Measurements from ENCODE around the gene PPP2R2D.

The PPP2R2D gene

DNA sequence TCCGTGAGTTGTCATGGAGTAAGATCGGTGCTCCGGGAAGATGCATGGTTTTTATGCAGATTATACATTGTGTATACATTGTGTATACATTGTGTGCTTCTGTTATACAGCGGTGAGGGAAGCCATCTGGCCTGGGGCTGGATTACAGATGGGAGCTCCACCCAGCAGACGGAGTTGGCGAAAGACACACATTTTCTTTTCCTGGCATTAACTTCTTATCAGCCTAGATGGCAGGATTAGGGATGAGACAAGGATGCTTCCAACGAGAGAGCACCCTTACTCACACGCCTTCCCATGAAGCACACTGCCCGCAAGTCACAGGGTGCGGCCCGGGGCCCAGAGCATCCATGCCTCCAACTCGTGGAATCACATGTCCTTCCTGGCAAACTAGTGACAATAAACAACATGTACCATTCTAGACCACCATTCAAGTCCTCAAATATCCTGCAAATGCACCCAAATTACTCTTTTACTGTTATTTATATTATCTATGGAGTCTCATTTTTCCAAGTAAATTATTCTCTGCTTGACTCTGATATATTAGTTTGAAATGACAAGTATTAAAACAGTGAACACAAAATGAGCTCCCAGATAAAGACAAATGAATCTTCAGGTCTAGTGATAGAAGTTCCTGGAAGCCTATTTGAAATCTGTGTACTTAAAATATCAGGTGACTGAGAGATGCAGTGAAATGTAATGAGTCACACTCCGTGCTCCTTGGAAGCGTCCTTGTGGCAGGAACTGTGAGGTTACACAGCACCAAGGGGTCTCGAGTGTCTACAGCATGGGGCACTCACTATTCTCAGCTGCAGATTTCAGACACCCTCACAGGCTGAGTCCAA is 29.8 kb upstream of the PPP2R2D start:
- Histone ChIP-seq H3K9ac (ENCODE audit: low read depth, low read length) (no peak overlapping the region), H3K27me3 (ENCODE audit: control insufficient read depth, insufficient read depth, low read length) (no peaks in the 10 kb centered on the region), H3K4me3 (ENCODE audit: low read depth, low read length) (no peak overlapping the region), H3K36me3 (ENCODE audit: control insufficient read depth, insufficient read depth, low read length) (no peaks in the 10 kb centered on the region), H3K4me1 (ENCODE audit: control insufficient read depth, insufficient read depth, low read length) (no peaks in the 10 kb centered on the region), H3K9me3 (ENCODE audit: control insufficient read depth, insufficient read depth, low read length) (no peaks in the 10 kb centered on the region)

- Histone ChIP-seq H3K9ac (ENCODE audit: low read depth, low read length) (no peak overlapping the region), H3K27me3 (ENCODE audit: control insufficient read depth, insufficient read depth, low read length) (no peaks in the 10 kb centered on the region), H3K36me3 (ENCODE audit: control insufficient read depth, insufficient read depth, low read length) (no peaks in the 10 kb centered on the region), H3K4me3 (ENCODE audit: low read depth, low read length) (no peak overlapping the region), H3K4me1 (ENCODE audit: control insufficient read depth, insufficient read depth, low read length) (no peaks in the 10 kb centered on the region), H3K9me3 (ENCODE audit: control insufficient read depth, insufficient read depth, low read length) (no peaks in the 10 kb centered on the region)
Observed at GRCh38 chr10:131871673-131872005, 29.2 kb upstream of the PPP2R2D start.

DNA sequence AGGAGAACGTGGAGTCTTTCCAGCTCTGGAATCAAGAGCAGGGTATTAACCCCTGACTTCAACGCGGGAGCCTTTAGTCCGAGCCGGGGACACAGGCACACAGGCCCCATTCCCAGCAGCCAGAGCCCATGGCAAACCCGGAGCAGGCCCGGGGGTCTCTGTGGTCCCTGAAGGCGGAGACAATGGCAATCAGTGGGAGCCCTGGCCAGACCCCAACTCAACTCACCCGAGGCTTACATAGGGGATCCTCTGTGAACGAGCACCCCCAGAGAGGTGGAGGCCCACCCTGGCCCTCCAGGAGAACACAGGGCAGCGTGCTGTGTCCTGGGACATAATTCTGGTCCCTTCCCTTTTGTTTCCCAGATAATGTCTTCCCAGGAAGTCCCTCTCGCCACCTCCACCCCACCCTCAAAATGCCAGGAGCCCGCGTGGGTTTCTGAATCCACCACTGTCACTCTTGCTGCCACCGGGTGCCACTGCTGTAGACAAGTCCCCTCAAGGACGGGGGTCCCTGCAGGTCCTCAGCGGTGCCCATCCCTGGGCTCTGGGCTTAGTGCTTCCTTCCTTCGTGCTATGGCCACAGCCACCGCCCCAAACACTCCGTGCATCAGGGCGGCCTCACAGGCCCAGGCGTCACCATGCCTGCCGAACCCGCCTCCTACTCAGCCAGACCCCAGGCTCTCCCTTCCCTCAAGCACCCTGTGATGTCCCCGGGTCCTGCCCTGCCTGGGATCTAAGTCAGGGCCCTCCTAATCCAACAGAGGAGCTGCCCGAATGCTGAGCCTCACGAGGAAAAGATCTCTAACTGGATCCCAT is 28.6 kb upstream of the PPP2R2D start:
- H3K4me3 ChIP-seq (ENCODE audit: low read depth, low read length), result no peak overlapping the region
- H3K27me3 ChIP-seq (ENCODE audit: control insufficient read depth, insufficient read depth, low read length), result no peaks in the 10 kb centered on the region
- no peak overlapping the region for H3K9ac ChIP-seq (ENCODE audit: low read depth, low read length)
- no peaks in the 10 kb centered on the region for H3K4me1 ChIP-seq (ENCODE audit: control insufficient read depth, insufficient read depth, low read length)
- no peaks in the 10 kb centered on the region for H3K9me3 ChIP-seq (ENCODE audit: control insufficient read depth, insufficient read depth, low read length)
- H3K36me3 ChIP-seq (ENCODE audit: control insufficient read depth, insufficient read depth, low read length), result no peaks in the 10 kb centered on the region

- Histone ChIP-seq H3K27me3 (ENCODE audit: control insufficient read depth, insufficient read depth, low read length) (no peaks in the 10 kb centered on the region), H3K36me3 (ENCODE audit: control insufficient read depth, insufficient read depth, low read length) (no peaks in the 10 kb centered on the region)
Observed at GRCh38 chr10:131872827-131873375, 27.9 kb upstream of the PPP2R2D start.

GRCh38 chr10:131874991-131875451 is 25.8 kb upstream of the PPP2R2D start:
- peak overlapping the region; percentile 30 for H3K4me3 ChIP-seq (ENCODE audit: low read depth, low read length)
- no peak overlapping the region for H3K9ac ChIP-seq (ENCODE audit: low read depth, low read length)
- no peaks in the 10 kb centered on the region for H3K9me3 ChIP-seq (ENCODE audit: control insufficient read depth, insufficient read depth, low read length)
- H3K36me3 ChIP-seq (ENCODE audit: control insufficient read depth, insufficient read depth, low read length), result no peaks in the 10 kb centered on the region
- no peaks in the 10 kb centered on the region for H3K4me1 ChIP-seq (ENCODE audit: control insufficient read depth, insufficient read depth, low read length)
- no peaks in the 10 kb centered on the region for H3K27me3 ChIP-seq (ENCODE audit: control insufficient read depth, insufficient read depth, low read length)

More at GRCh38 chr10:131872827-131873375, 27.9 kb upstream of the PPP2R2D start:
- H3K9me3 ChIP-seq (ENCODE audit: control insufficient read depth, insufficient read depth, low read length), result no peaks in the 10 kb centered on the region
- no peak overlapping the region for H3K9ac ChIP-seq (ENCODE audit: low read depth, low read length)
- H3K4me3 ChIP-seq (ENCODE audit: low read depth, low read length), result no peak overlapping the region
- no peaks in the 10 kb centered on the region for H3K4me1 ChIP-seq (ENCODE audit: control insufficient read depth, insufficient read depth, low read length)

DNA sequence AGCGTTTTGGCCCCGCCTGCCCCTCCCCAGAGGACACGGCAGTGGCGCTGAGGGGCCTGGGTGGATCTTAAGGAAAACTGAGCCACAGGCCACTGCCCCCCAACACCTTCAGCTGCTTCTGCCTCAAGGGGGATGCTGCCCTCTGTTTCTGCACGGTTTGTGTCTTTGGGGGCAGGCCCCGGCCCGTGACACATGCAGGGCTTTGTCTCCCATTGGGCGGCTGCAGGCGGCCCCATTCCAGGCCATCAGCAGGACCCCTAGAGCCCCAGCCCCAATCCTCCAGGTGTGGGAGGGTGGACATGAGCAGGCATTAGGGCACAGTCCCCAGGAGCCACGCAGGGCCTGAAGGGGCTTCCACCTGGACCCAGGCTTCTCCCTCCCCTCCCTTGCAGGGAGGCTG is 25.3 kb upstream of the PPP2R2D start:
- Histone ChIP-seq H3K9ac (ENCODE audit: low read depth, low read length) (no peak overlapping the region), H3K9me3 (ENCODE audit: control insufficient read depth, insufficient read depth, low read length) (no peaks in the 10 kb centered on the region), H3K36me3 (ENCODE audit: control insufficient read depth, insufficient read depth, low read length) (no peaks in the 10 kb centered on the region), H3K4me1 (ENCODE audit: control insufficient read depth, insufficient read depth, low read length) (no peaks in the 10 kb centered on the region), H3K27me3 (ENCODE audit: control insufficient read depth, insufficient read depth, low read length) (no peaks in the 10 kb centered on the region), H3K4me3 (ENCODE audit: low read depth, low read length) (no peak overlapping the region)

DNA sequence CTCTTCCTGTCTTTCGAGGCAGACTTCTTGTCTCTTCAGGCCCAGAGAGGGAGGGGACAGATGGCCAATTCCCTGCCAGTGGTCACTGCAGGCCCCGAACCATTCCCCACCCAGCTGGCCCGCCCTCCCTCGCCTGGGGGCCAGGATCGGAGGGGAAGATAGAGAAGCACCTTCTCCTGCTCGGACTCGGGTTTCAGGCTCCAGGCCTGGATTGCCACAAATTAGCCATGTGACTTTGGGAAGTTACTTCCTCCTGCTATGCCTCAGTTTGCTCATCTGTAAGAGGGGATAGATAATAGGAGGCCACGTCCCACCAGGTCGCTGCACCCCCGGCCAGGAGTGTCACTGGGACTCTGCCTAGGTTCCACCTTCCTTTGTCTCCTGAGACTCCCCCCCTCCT is 24.8 kb upstream of the PPP2R2D start:
- Histone ChIP-seq H3K9ac (ENCODE audit: low read depth, low read length) (no peak overlapping the region), H3K36me3 (ENCODE audit: control insufficient read depth, insufficient read depth, low read length) (no peaks in the 10 kb centered on the region), H3K9me3 (ENCODE audit: control insufficient read depth, insufficient read depth, low read length) (no peaks in the 10 kb centered on the region), H3K27me3 (ENCODE audit: control insufficient read depth, insufficient read depth, low read length) (no peaks in the 10 kb centered on the region), H3K4me1 (ENCODE audit: control insufficient read depth, insufficient read depth, low read length) (no peaks in the 10 kb centered on the region), H3K4me3 (ENCODE audit: low read depth, low read length) (no peak overlapping the region)

GRCh38 chr10:131876508-131876907 is 24.3 kb upstream of the PPP2R2D start:
- no peaks in the 10 kb centered on the region for H3K36me3 ChIP-seq (ENCODE audit: control insufficient read depth, insufficient read depth, low read length)
- H3K9me3 ChIP-seq (ENCODE audit: control insufficient read depth, insufficient read depth, low read length), result no peaks in the 10 kb centered on the region
- no peaks in the 10 kb centered on the region for H3K27me3 ChIP-seq (ENCODE audit: control insufficient read depth, insufficient read depth, low read length)
- no peak overlapping the region for H3K4me3 ChIP-seq (ENCODE audit: low read depth, low read length)
- H3K9ac ChIP-seq (ENCODE audit: low read depth, low read length), result no peak overlapping the region
- no peaks in the 10 kb centered on the region for H3K4me1 ChIP-seq (ENCODE audit: control insufficient read depth, insufficient read depth, low read length)

GRCh38 chr10:131880016-131880590 is 20.7 kb upstream of the PPP2R2D start:
- Histone ChIP-seq H3K4me1 (ENCODE audit: control insufficient read depth, insufficient read depth, low read length) (no peaks in the 10 kb centered on the region), H3K4me3 (ENCODE audit: low read depth, low read length) (no peak overlapping the region), H3K9me3 (ENCODE audit: control insufficient read depth, insufficient read depth, low read length) (no peaks in the 10 kb centered on the region), H3K36me3 (ENCODE audit: control insufficient read depth, insufficient read depth, low read length) (no peaks in the 10 kb centered on the region), H3K9ac (ENCODE audit: low read depth, low read length) (no peak overlapping the region), H3K27me3 (ENCODE audit: control insufficient read depth, insufficient read depth, low read length) (no peaks in the 10 kb centered on the region)

- Histone ChIP-seq H3K4me1 (ENCODE audit: control insufficient read depth, insufficient read depth, low read length) (peaks cover 2% of the 10 kb centered on the region), H3K27me3 (ENCODE audit: control insufficient read depth, insufficient read depth, low read length) (no peaks in the 10 kb centered on the region), H3K4me3 (ENCODE audit: low read depth, low read length) (no peak overlapping the region), H3K36me3 (ENCODE audit: control insufficient read depth, insufficient read depth, low read length) (no peaks in the 10 kb centered on the region), H3K9ac (ENCODE audit: low read depth, low read length) (no peak overlapping the region), H3K9me3 (ENCODE audit: control insufficient read depth, insufficient read depth, low read length) (no peaks in the 10 kb centered on the region)
Observed at GRCh38 chr10:131881104-131881880, 19.5 kb upstream of the PPP2R2D start.

- Histone ChIP-seq H3K9me3 (ENCODE audit: control insufficient read depth, insufficient read depth, low read length) (no peaks in the 10 kb centered on the region), H3K9ac (ENCODE audit: low read depth, low read length) (no peak overlapping the region), H3K4me1 (ENCODE audit: control insufficient read depth, insufficient read depth, low read length) (peaks cover 2% of the 10 kb centered on the region), H3K4me3 (ENCODE audit: low read depth, low read length) (no peak overlapping the region), H3K27me3 (ENCODE audit: control insufficient read depth, insufficient read depth, low read length) (no peaks in the 10 kb centered on the region), H3K36me3 (ENCODE audit: control insufficient read depth, insufficient read depth, low read length) (no peaks in the 10 kb centered on the region)
Observed at GRCh38 chr10:131882151-131882550, 18.7 kb upstream of the PPP2R2D start.
